ENCODE data around the gene P3H1.

Gene P3H1

DNA sequence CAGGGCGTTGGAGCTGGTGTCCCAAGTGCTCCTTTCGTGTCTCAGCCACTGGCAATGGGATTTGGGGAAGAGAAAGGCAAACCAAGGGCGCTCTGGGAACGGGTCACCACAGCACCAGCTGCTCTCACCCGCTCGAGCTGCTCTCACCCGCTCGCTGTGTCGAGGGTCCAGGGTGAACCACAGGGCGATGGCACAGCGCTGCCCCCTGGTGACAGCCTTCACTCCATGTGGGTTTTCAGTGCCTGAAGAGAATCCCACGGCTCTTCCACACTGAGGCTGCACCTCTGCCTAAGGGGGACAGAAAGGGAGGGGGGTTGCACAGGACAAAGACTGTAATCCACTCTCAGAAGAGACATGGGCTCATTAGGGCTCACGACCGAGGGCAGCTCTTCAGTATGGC lies 19.7 kb downstream of the P3H1 start:
- in situ Hi-C loops (cut with MboI; ENCODE audit: low sequenced_read_pairs) = no loop called here

DNA sequence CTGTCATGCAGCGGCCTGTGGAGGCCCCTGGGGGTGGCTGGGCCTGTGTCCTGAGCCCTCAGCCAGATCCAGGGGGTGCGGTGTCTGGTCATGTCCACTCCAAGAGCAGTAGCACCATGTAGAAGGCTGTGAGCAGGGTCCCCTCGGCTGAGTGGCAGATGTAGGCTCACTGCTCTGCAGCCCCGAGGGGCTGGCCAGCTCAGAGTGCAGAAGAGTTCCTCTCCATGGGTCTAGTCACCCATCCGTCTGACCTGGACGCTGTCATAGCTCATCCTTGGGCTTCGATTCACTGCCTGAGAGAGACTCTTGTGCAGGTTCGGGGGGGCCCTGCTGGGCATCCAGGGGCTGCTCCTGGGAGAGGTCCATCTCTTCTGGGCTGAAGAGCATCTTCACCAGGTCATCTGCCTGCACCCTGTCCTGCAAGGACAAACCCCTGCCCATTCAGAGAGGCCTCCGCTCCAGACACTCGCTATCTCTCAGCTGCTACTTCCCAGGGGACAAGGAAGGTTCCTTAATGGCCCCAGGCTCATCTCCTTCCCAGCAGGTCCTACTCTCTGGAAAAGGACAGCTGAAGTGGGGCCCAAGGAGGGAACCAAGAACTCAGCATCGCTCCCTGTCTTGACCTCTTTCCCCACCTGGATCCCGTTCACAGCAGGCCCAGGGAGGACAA lies 20.3 kb downstream of the P3H1 start:
- in situ Hi-C loops (cut with MboI; ENCODE audit: low sequenced_read_pairs) = no loop called here

DNA sequence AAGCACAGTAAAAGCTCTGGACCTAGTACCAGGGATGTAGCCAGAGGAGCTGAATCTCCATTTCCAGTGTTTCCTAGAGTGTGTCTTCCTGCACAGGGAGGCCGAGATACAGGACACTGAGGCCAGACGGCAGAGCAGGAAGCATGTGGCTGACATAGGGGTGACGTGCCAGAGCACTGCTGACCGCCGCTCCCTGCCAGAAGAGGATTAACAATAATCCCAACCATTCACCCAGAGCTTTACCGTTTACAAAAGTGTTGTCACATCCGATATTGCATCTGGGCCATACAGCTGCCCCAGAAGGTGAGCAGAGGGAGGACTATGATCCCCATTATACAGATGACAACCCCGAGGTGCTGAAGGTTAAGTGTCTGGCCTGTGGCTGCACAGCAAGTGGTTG lies 21.0 kb downstream of the P3H1 start:
- in situ Hi-C loops (cut with MboI; ENCODE audit: low sequenced_read_pairs) = no loop called here

DNA sequence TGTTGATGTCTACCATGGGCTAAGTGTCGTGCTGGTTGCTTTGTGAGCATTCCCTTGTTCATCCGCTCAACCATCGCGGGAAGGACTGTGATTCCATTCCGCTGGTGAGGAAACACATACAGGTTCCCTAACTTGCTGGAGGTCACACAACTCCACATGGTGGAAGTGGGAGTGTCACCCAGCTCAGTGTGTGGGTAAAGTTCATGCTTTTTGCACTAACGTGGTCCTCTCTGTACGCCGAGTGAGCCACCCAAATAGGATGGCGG lies 22.7 kb downstream of the P3H1 start:
- in situ Hi-C loops (cut with MboI; ENCODE audit: low sequenced_read_pairs) = no loop called here

- in situ Hi-C loops (cut with MboI; ENCODE audit: low sequenced_read_pairs) = no loop called here
Observed at GRCh38 chr1:42743317-42744147, 23.3 kb downstream of the P3H1 start.

- in situ Hi-C loops (cut with MboI; ENCODE audit: low sequenced_read_pairs) = no loop called here
Observed at GRCh38 chr1:42742617-42743316, 24.1 kb downstream of the P3H1 start.

DNA sequence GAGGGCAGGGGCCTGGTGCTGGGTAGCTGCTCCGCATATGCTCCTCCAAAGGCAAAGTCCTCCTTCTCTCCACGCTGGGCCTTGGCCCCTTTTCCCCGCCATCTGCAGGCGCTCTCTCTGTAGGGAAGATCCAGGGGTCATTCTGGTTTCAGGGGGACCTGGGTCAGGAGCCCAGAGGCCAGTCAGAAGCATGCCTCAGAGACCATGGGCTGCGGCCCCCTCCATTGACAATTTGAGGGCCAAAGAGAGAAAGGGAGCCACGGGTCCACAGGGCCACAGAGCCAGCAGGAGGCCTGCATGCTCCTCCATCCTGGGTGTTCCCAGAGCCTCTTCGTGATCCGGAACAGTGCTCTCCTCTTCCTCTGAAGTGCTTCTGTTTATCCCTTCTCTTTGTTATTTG lies 24.7 kb downstream of the P3H1 start:
- in situ Hi-C loops (cut with MboI; ENCODE audit: low sequenced_read_pairs) = no loop called here

DNA sequence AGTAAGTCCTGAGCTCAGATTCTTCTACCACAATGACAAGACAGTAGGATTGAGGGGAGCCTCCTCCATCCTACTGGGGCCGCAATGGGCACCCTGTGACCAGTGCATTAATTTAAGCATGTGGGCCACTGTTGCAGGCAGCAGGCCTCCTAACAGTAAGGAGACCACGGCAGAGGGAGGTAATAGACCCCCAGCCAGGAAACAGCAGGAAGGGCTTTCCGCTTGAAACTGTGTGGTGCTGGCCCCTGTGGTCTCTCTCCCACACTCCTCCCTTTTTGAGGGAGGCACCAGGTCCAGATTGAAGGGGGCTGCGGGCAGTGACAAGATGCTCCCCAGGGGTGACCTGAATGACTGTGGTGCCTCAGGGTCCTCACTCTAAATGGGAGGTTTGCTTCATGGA lies 25.1 kb downstream of the P3H1 start:
- in situ Hi-C loops (cut with MboI; ENCODE audit: low sequenced_read_pairs) = no loop called here

- in situ Hi-C loops (cut with MboI; ENCODE audit: low sequenced_read_pairs) = no loop called here
Observed at GRCh38 chr1:42740851-42741580, 25.8 kb downstream of the P3H1 start.

GRCh38 chr1:42739753-42740700 lies 26.8 kb downstream of the P3H1 start, which contains the start of gene CLDN19:
TSS of gene CLDN19 (minus strand) at chr1:42740236. CDS start at chr1:42740063, 173 bp downstream.
- in situ Hi-C loops (cut with MboI; ENCODE audit: low sequenced_read_pairs) = no loop called here

- in situ Hi-C loops (cut with MboI; ENCODE audit: low sequenced_read_pairs) = no loop called here
Observed at GRCh38 chr1:42738678-42739226, 28.1 kb downstream of the P3H1 start.

- in situ Hi-C loops (cut with MboI; ENCODE audit: low sequenced_read_pairs) = no loop called here
Observed at GRCh38 chr1:42737986-42738677, 28.7 kb downstream of the P3H1 start.

- in situ Hi-C loops (cut with MboI; ENCODE audit: low sequenced_read_pairs) = no loop called here
Observed at GRCh38 chr1:42737257-42737656, 29.6 kb downstream of the P3H1 start.

- in situ Hi-C loops (cut with MboI; ENCODE audit: low sequenced_read_pairs) = no loop called here
Observed at GRCh38 chr1:42736571-42737200, 30.1 kb downstream of the P3H1 start.

- in situ Hi-C loops (cut with MboI; ENCODE audit: low sequenced_read_pairs) = no loop called here
Observed at GRCh38 chr1:42736152-42736551, 30.7 kb downstream of the P3H1 start.

DNA sequence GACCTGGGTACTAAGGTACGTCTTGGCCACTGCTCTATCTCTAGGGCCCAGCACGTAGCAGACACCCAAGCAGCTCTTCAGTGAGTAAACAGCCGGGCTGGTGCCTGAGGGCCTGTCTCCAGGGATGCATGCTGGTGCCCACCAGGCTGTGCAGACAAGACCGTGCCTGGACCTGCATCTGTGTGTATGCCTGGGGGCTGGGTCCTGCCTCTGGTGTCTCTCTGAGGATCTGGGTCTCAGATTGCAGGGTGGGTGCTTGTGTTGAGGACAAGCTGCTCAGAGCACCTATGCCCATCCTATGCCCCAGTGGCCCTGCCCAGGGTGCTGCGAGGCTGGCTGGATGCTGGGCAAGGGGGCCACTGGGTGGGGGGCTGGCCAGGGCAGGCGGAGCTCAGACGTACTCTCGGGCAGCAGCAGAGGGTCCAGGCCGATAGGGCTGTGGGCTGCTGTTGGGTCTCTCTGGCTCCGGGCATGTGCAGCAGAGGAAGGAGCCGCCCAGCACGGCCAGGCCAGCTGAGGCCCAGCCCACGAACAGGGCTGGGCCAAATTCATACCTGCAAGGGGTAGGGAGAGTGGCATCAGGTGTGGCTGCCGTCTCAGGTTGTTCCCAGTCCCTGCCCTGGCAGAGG lies 31.2 kb downstream of the P3H1 start:
- in situ Hi-C loops (cut with MboI; ENCODE audit: low sequenced_read_pairs) = no loop called here

DNA sequence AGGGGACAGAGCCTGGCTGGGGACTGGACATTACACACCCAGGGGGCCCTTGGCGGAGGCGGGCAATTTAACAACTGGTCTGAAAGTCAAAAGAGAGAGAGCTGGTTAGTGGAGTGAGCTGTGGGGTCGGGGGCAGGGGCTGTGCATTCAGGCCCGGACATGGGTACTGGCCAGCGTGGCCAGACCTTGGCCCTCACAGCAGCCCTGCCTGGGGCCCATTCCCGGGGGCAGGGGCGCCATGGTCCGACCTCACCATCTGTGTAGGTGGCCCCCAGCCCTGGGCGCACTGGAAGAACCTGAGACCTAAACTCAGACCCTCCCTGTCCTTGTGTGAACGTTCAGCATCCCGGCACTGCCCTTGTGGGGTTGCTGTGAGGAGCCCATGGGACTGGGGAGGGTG lies 31.8 kb downstream of the P3H1 start:
- in situ Hi-C loops (cut with MboI; ENCODE audit: low sequenced_read_pairs) = no loop called here
